Esophagus muscularis mucosa (tissue), 4 donors: ENCODE measurements around the gene CHRNG. TPM values are rescaled to one million over a fixed set of nuclear protein-coding genes. Genes with fewer than 3 reads are reported as not detected.

Experiments
- DNase-seq: peaks from one replicate; pipeline ENCODE4 v3.0.0-alpha.2; 2017; ENCODE audit errors: extremely low spot score
- H3K27ac ChIP-seq, 4 donors: fragments of 200-600 bp; sonication (generic); replicated peaks in 1 of 4; 1 replicate in 3 of 4; 2 replicates in 1 of 4; pipeline ENCODE4 v1.5.1; 2016 to 2019; ENCODE audit warnings: mild to moderate bottlenecking in 1 of 4
- H3K27me3 ChIP-seq, 4 donors: fragments of 200-600 bp; sonication (generic); one replicate each; pipeline versions ENCODE4 v1.5.1 to v1.6.0; 2016 to 2019
- H3K36me3 ChIP-seq, 4 donors: fragments of 200-600 bp; sonication (generic); one replicate each; pipeline ENCODE4 v1.5.1; 2016 to 2019
- H3K4me1 ChIP-seq, 4 donors: fragments of 200-600 bp; sonication (generic); one replicate each; pipeline ENCODE4 v1.5.1; 2016 to 2019
- H3K4me3 ChIP-seq, 4 donors: fragments of 200-600 bp; sonication (generic); 1 replicate in 2 of 4; 2 replicates in 2 of 4; pipeline ENCODE4 v1.5.1; 2016 to 2019; ENCODE audit warnings: mild to moderate bottlenecking in 4 of 4, moderate library complexity in 1 of 4
- H3K9me3 ChIP-seq, 4 donors: fragments of 200-600 bp; sonication (generic); 1 replicate in 3 of 4; 2 replicates in 1 of 4; pipeline ENCODE4 v1.5.1; 2016 to 2019
- CTCF ChIP-seq, 3 experiments: fragments of 200-600 bp in 2 of 3; fragments of 450-650 bp in 1 of 3; sonication (generic) in 2 of 3; IDR thresholded peaks; one replicate each; pipeline ENCODE4 v1.5.1; 2017 to 2019; ENCODE audit warnings: antibody characterized with exemption in 3 of 3, mild to moderate bottlenecking in 2 of 3, moderate library complexity in 1 of 3
- EP300 ChIP-seq: sonication (generic); formaldehyde crosslinking; IDR thresholded peaks from one replicate; pipeline ENCODE4 v1.6.1; 2017; ENCODE audit warnings: antibody characterized with exemption
- POLR2A ChIP-seq: fragments of 450-650 bp; IDR thresholded peaks from one replicate; pipeline ENCODE4 v1.6.1; 2017; ENCODE audit warnings: antibody characterized with exemption, moderate library complexity, mild to moderate bottlenecking, low read depth
- POLR2AphosphoS5 ChIP-seq, 2 donors: sonication (generic); formaldehyde crosslinking; IDR thresholded peaks; one replicate each; pipeline ENCODE4 v1.6.1; 2017; ENCODE audit warnings: antibody characterized with exemption in 2 of 2
- WGBS: methylation state at CpG from one replicate; pipeline ENCODE4 v1.1.5; 2018; 5-methylcytosine and 5-hydroxymethylcytosine counted together
- intact Hi-C: fragments of 100-400 bp; cut with DNase I; formaldehyde crosslinking; loops from one replicate; pipeline ENCODE4 v1.15.1; 2023
- total RNA-seq, 4 donors: library from RNA; depleted of rRNA; stranded (reverse); fragments of >200 nt; gene quantifications; one replicate each; pipeline versions ENCODE4 v1.1.0 to v1.2.1, GENCODE V29; 2016

The CHRNG gene
- total RNA-seq, 4 donors from 2014 or later: not detected

GRCh38 chr2:232540441-232541041 lies 1.0 kb downstream of the CHRNG start:
- WGBS: 88% methylated on average over 17 of the region's 17 CpGs
- Histone ChIP-seq H3K4me1 (no peaks in the 10 kb centered on the region), H3K9me3 (peaks cover 0 to 8% (median 7%) of the 10 kb centered on the region in 4 donors), H3K4me3 (no peak overlapping the region), H3K27ac (no peak overlapping the region), H3K36me3 (no peaks in the 10 kb centered on the region), H3K27me3 (peaks cover 0 to 59% (median 8%) of the 10 kb centered on the region in 4 donors)
- no peak for DNase-seq
- TF ChIP-seq EP300: no peak
- TF ChIP-seq POLR2AphosphoS5 (IDR thresholded peaks at IDR 0.05): no peak
- no peak for TF ChIP-seq POLR2A
- TF ChIP-seq CTCF (IDR thresholded peaks at IDR 0.05): no peak
- intact Hi-C loops: no loop called here

GRCh38 chr2:232541195-232541960 lies 1.9 kb downstream of the CHRNG start:
- Histone ChIP-seq H3K27me3 (peaks cover 0 to 50% (median 8%) of the 10 kb centered on the region in 4 donors), H3K36me3 (no peaks in the 10 kb centered on the region)
- no peak for DNase-seq

GRCh38 chr2:232541961-232542714 lies 2.6 kb downstream of the CHRNG start:
- no peak overlapping the region for H3K27ac ChIP-seq
- no peaks in the 10 kb centered on the region for H3K9me3 ChIP-seq
- H3K36me3 ChIP-seq: peaks cover 0 to 7% (median 0%) of the 10 kb centered on the region in 4 donors
- 65% methylated on average over 5 of the region's 9 CpGs for WGBS
- peaks cover 0 to 43% (median 5%) of the 10 kb centered on the region in 4 donors for H3K27me3 ChIP-seq
- DNase-seq: no peak
- no peaks in the 10 kb centered on the region for H3K4me1 ChIP-seq
- TF ChIP-seq POLR2AphosphoS5 (IDR thresholded peaks at IDR 0.05): no peak
- H3K4me3 ChIP-seq: no peak overlapping the region
- intact Hi-C loops: no loop called here

More at GRCh38 chr2:232541195-232541960, 1.9 kb downstream of the CHRNG start:
- TF ChIP-seq POLR2A: no peak
- TF ChIP-seq POLR2AphosphoS5 (IDR thresholded peaks at IDR 0.05): no peak
- no peak for TF ChIP-seq EP300
- no peak for TF ChIP-seq CTCF (IDR thresholded peaks at IDR 0.05)
- no peak overlapping the region for H3K27ac ChIP-seq
- peaks cover 0 to 3% (median 2%) of the 10 kb centered on the region in 4 donors for H3K9me3 ChIP-seq
- intact Hi-C loops: no loop called here
- 67% methylated on average over 18 of the region's 19 CpGs for WGBS
- no peaks in the 10 kb centered on the region for H3K4me1 ChIP-seq
- H3K4me3 ChIP-seq: no peak overlapping the region

- Histone ChIP-seq H3K27me3 (peaks cover 0 to 35% (median 5%) of the 10 kb centered on the region in 4 donors), H3K9me3 (no peaks in the 10 kb centered on the region), H3K36me3 (peaks cover 0 to 9% (median 0%) of the 10 kb centered on the region in 4 donors), H3K27ac (no peak overlapping the region), H3K4me3 (no peak overlapping the region), H3K4me1 (no peaks in the 10 kb centered on the region)
- WGBS: 94% methylated on average over 17 of the region's 20 CpGs
- no peak for DNase-seq
- TF ChIP-seq POLR2A: no peak
- no peak for TF ChIP-seq CTCF (IDR thresholded peaks at IDR 0.05)
- intact Hi-C loops: no loop called here
Measured at GRCh38 chr2:232542715-232543467, 3.4 kb downstream of the CHRNG start.
